Measurements from ENCODE around the gene FARSB.

GRCh38 chr2:222656526-222657446 is 894 bp upstream of the FARSB start:
- TF ChIP-seq EZH2 (IDR thresholded peaks at IDR 0.05; ENCODE audit: insufficient read depth, poor library complexity, severe bottlenecking) = no peak
- no peak for TF ChIP-seq EZH2phosphoT487 (IDR thresholded peaks at IDR 0.05; ENCODE audit: insufficient read depth, low read depth)
